HEK293 (cell line): ENCODE results near the gene ICAM4.

Experiments
- CTCF ChIA-PET: fragments of 350-600 bp; formaldehyde crosslinking; extraction: SDS; loops from one replicate; lab custom pipeline; 2021; ENCODE audit warnings: antibody characterized with exemption; lab: Yijun Ruan, JAX
- POLR2A ChIA-PET: fragments of 300-600 bp; formaldehyde crosslinking; extraction: SDS; loops from one replicate; lab custom pipeline; 2020; ENCODE audit warnings: antibody characterized with exemption, inconsistent platforms; lab: Yijun Ruan, JAX
- H3K27ac ChIP-seq: fragments of 200-500 bp; sonication (Bioruptor generic); 2 replicates; pipeline ENCODE4 v1.5.1; 2014; ENCODE audit warnings: low read depth, low read length, control low read depth, inconsistent platforms; ENCODE audit errors: extremely low read depth
- H3K36me3 ChIP-seq, 2 experiments: fragments of 200-500 bp in 1 of 2; sonication (Bioruptor generic) in 1 of 2; 1 replicate in 1 of 2; 2 replicates in 1 of 2; pipeline ENCODE4 v1.5.1; 2014 to 2017; ENCODE audit warnings: inconsistent platforms in 2 of 2, low read length in 2 of 2; ENCODE audit not compliant: control insufficient read depth in 2 of 2, insufficient read depth in 1 of 2
- H3K4me1 ChIP-seq: fragments of 200-500 bp; sonication (Bioruptor generic); 2 replicates; pipeline ENCODE4 v1.5.1; 2014; ENCODE audit warnings: mild to moderate bottlenecking, low read length, inconsistent platforms; ENCODE audit not compliant: control insufficient read depth, insufficient read depth
- H3K4me3 ChIP-seq: 2 replicates; pipeline ENCODE4 v1.5.1; 2011; ENCODE audit warnings: low read depth, mild to moderate bottlenecking, control low read depth, low read length, moderate library complexity
- H3K9me3 ChIP-seq: fragments of 200-500 bp; sonication (Bioruptor generic); 2 replicates; pipeline ENCODE4 v1.5.1; 2014; ENCODE audit warnings: low read depth, low read length, inconsistent platforms; ENCODE audit not compliant: control insufficient read depth, insufficient read depth
- AEBP2 ChIP-seq: fragments of 450-650 bp; formaldehyde crosslinking; IDR thresholded peaks from 2 replicates; pipeline ENCODE4 v1.5.1; 2016; ENCODE audit warnings: missing biosample characterization, missing genetic modification characterization, borderline replicate concordance
- ATF2 ChIP-seq: fragments of 450-650 bp; formaldehyde crosslinking; IDR thresholded peaks from 2 replicates; pipeline ENCODE4 v1.5.1; 2016; ENCODE audit warnings: missing biosample characterization, missing genetic modification characterization, low read depth
- PATZ1 ChIP-seq: fragments of 450-650 bp; formaldehyde crosslinking; IDR thresholded peaks from 2 replicates; pipeline ENCODE4 v1.5.1; 2016; ENCODE audit warnings: missing biosample characterization, missing genetic modification characterization
- PRDM10 ChIP-seq: fragments of 450-650 bp; formaldehyde crosslinking; IDR thresholded peaks from 2 replicates; pipeline ENCODE4 v1.5.1; 2016; ENCODE audit warnings: missing biosample characterization, missing genetic modification characterization
- SALL2 ChIP-seq: fragments of 450-650 bp; formaldehyde crosslinking; IDR thresholded peaks from 2 replicates; pipeline ENCODE4 v1.5.0; 2017; ENCODE audit warnings: missing biosample characterization, mild to moderate bottlenecking, missing genetic modification characterization, borderline replicate concordance
- ZBTB26 ChIP-seq: fragments of 450-650 bp; formaldehyde crosslinking; optimal IDR thresholded peaks from 2 replicates; pipeline ENCODE3; 2016; ENCODE audit warnings: missing biosample characterization, mild to moderate bottlenecking, missing genetic modification characterization
- ZFP3 ChIP-seq: fragments of 450-650 bp; formaldehyde crosslinking; IDR thresholded peaks from 2 replicates; pipeline ENCODE4 v1.5.1; 2016; ENCODE audit warnings: low read depth, missing biosample characterization, missing genetic modification characterization
- ZNF140 ChIP-seq: fragments of 450-650 bp; formaldehyde crosslinking; IDR thresholded peaks from 2 replicates; pipeline ENCODE4 v1.5.1; 2016; ENCODE audit warnings: missing biosample characterization, missing genetic modification characterization
- ZNF169 ChIP-seq: fragments of 450-650 bp; formaldehyde crosslinking; IDR thresholded peaks from 2 replicates; pipeline ENCODE4 v1.5.1; 2016; ENCODE audit warnings: missing biosample characterization, missing genetic modification characterization
- ZNF266 ChIP-seq: fragments of 450-650 bp; formaldehyde crosslinking; IDR thresholded peaks from 2 replicates; pipeline ENCODE4 v1.5.1; 2016; ENCODE audit warnings: missing biosample characterization, missing genetic modification characterization, low read depth
- ZNF366 ChIP-seq: fragments of 450-650 bp; formaldehyde crosslinking; conservative IDR thresholded peaks from 2 replicates; pipeline ENCODE4 v1.5.1; 2016; ENCODE audit warnings: missing biosample characterization, missing genetic modification characterization
- ZNF398 ChIP-seq: fragments of 450-650 bp; formaldehyde crosslinking; IDR thresholded peaks from 2 replicates; pipeline ENCODE4 v1.5.1; 2017; ENCODE audit warnings: missing biosample characterization, missing genetic modification characterization
- ZNF530 ChIP-seq: fragments of 450-650 bp; formaldehyde crosslinking; IDR thresholded peaks from 2 replicates; pipeline ENCODE4 v1.5.1; 2016; ENCODE audit warnings: low read depth, missing biosample characterization, missing genetic modification characterization
- ZNF544 ChIP-seq: fragments of 450-650 bp; formaldehyde crosslinking; IDR thresholded peaks from 2 replicates; pipeline ENCODE4 v1.5.0; 2017; ENCODE audit warnings: missing biosample characterization, missing genetic modification characterization
- ZNF600 ChIP-seq: fragments of 450-650 bp; formaldehyde crosslinking; IDR thresholded peaks from 2 replicates; pipeline ENCODE4 v1.5.1; 2016; ENCODE audit warnings: missing biosample characterization, missing genetic modification characterization
- ZNF623 ChIP-seq: fragments of 450-650 bp; formaldehyde crosslinking; IDR thresholded peaks from 2 replicates; pipeline ENCODE4 v1.5.1; 2016; ENCODE audit warnings: missing biosample characterization, missing genetic modification characterization
- ZNF654 ChIP-seq: fragments of 450-650 bp; formaldehyde crosslinking; IDR thresholded peaks from 2 replicates; pipeline ENCODE4 v1.5.1; 2016; ENCODE audit warnings: low read depth, missing biosample characterization, missing genetic modification characterization
- ZNF843 ChIP-seq: fragments of 450-650 bp; formaldehyde crosslinking; IDR thresholded peaks from 2 replicates; pipeline ENCODE4 v1.5.1; 2016; ENCODE audit warnings: missing biosample characterization, missing genetic modification characterization
- ZSCAN23 ChIP-seq: fragments of 450-650 bp; formaldehyde crosslinking; IDR thresholded peaks from 2 replicates; pipeline ENCODE4 v1.5.1; 2016; ENCODE audit warnings: missing biosample characterization, missing genetic modification characterization

Gene ICAM4

GRCh38 chr19:10317857-10318462 lies 31.2 kb downstream of the ICAM4 start (continued):
- TF ChIP-seq ZNF654 (tag by site-specific recombination) (no peak), ZNF530 (tag by site-specific recombination) (no peak)
- TF ChIP-seq, all 188 proteins: peak for 0

- Histone ChIP-seq H3K9me3 (no peaks in the 10 kb centered on the region), H3K27ac (no peak overlapping the region), H3K36me3 (peaks cover 18 to 78% of the 10 kb centered on the region in 2 experiments; a peak in 2 of 3 replicates), H3K4me3 (no peak overlapping the region), H3K4me1 (peaks cover 3% of the 10 kb centered on the region)
- ChIA-PET POLR2A (interaction anchor here (0.6 to 1.5 kb wide), 6 partner anchors 11 to 61 kb away, joined by 3 to 4 read pairs (median 4); partner anchors contain the start of genes ICAM5 and TYK2), CTCF (interaction anchor here (0.6 to 0.9 kb wide), 2 partner anchors 30 to 60 kb away, joined by 3 read pairs; no protein-coding TSS in a partner anchor)
- TF ChIP-seq ZFP3: no peak
- TF ChIP-seq PRDM10 (tag by site-specific recombination): peak; percentile 37; the same call in 1 of the 2 replicates
- TF ChIP-seq ZBTB26 (tag by site-specific recombination): no peak
- no peak for TF ChIP-seq SALL2 (tag by site-specific recombination)
- no peak for TF ChIP-seq ZNF366
- TF ChIP-seq ZNF140 (tag by site-specific recombination): no peak
- TF ChIP-seq ZNF623 (tag by site-specific recombination): no peak
- no peak for TF ChIP-seq AEBP2 (tag by site-specific recombination)
- TF ChIP-seq ZNF843 (tag by site-specific recombination): no peak
- TF ChIP-seq ZNF266 (tag by site-specific recombination): no peak
- TF ChIP-seq ZNF600 (tag by site-specific recombination): peak; percentile 96
- TF ChIP-seq ZNF398 (tag by site-specific recombination): no peak
- TF ChIP-seq ZSCAN23 (tag by site-specific recombination): no peak
- TF ChIP-seq ATF2 (tag by site-specific recombination): no peak
- TF ChIP-seq ZNF169 (tag by site-specific recombination): no peak
- TF ChIP-seq ZNF544 (tag by site-specific recombination): no peak
- TF ChIP-seq PATZ1 (tag by site-specific recombination): 0 out of 2 replicates have a peak, but pooled peaks have one; percentile 24
These were observed 32.3 kb downstream of the ICAM4 start for GRCh38 chr19:10318807-10319682.
